PC-9 (cell line): ENCODE results near the gene NVL. TPM values are rescaled to one million over a fixed set of nuclear protein-coding genes. Genes with fewer than 3 reads are reported as not detected.

Experiments used
- BruUV-seq: library from RNA; stranded (reverse); fragments of 400-500 nt; replicated peaks from 2 replicates; lab custom pipeline; 2021; lab: Mats Ljungman, UMichigan
- CTCF ChIA-PET: fragments of 300-600 bp; sonication (Branson Sonifier 250); formaldehyde crosslinking; loops from one replicate; lab custom pipeline; 2022; ENCODE audit warnings: antibody characterized with exemption; lab: Charles Lee
- POLR2A ChIA-PET: fragments of 300-600 bp; sonication (Branson Sonifier 250); formaldehyde crosslinking; loops from one replicate; lab custom pipeline; 2022; ENCODE audit warnings: antibody characterized with exemption; ENCODE audit not compliant: unreplicated experiment; lab: Charles Lee
- DNase-seq, 2 experiments: peaks; one replicate each; pipeline versions ENCODE4 v3.0.0 to v3.0.0-alpha.2; 2015 to 2022; ENCODE audit warnings: mixed read lengths in 1 of 2
- H2AFZ ChIP-seq: fragments of 200-600 bp; sonication (generic); 2 replicates; pipeline ENCODE4 v1.8.1; 2017; ENCODE audit warnings: antibody characterized with exemption
- H3F3A ChIP-seq: fragments of 200-600 bp; sonication (generic); 2 replicates; pipeline ENCODE4 v1.8.1; 2017; ENCODE audit warnings: antibody characterized with exemption, mild to moderate bottlenecking, low read depth; ENCODE audit not compliant: insufficient read depth
- H3K27ac ChIP-seq: fragments of 200-600 bp; sonication (generic); 2 replicates; pipeline ENCODE4 v1.6.1; 2016; ENCODE audit warnings: mixed run types
- H3K27me3 ChIP-seq: fragments of 200-600 bp; sonication (generic); 2 replicates; pipeline ENCODE4 v1.6.1; 2016; ENCODE audit warnings: low read depth, mixed run types; ENCODE audit not compliant: insufficient read depth
- H3K36me3 ChIP-seq: fragments of 200-600 bp; sonication (generic); 2 replicates; pipeline ENCODE4 v1.6.1; 2016; ENCODE audit warnings: low read depth, mixed run types
- H3K4me1 ChIP-seq: fragments of 200-600 bp; sonication (generic); replicated peaks from 2 replicates; pipeline ENCODE4 v1.6.1; 2016; ENCODE audit warnings: mixed run types; ENCODE audit not compliant: insufficient read depth
- H3K4me2 ChIP-seq: fragments of 200-600 bp; sonication (generic); 2 replicates; pipeline ENCODE4 v1.6.1; 2017; ENCODE audit warnings: mixed run types
- H3K4me3 ChIP-seq: fragments of 200-600 bp; sonication (generic); 2 replicates; pipeline ENCODE4 v1.6.1; 2016; ENCODE audit warnings: mixed run types
- H3K79me2 ChIP-seq: fragments of 200-600 bp; sonication (generic); 2 replicates; pipeline ENCODE4 v1.6.1; 2017; ENCODE audit warnings: low read depth, mixed run types
- H3K9me2 ChIP-seq: fragments of 200-600 bp; sonication (generic); 2 replicates; pipeline ENCODE4 v1.8.1; 2017; ENCODE audit warnings: mild to moderate bottlenecking; ENCODE audit not compliant: insufficient read depth
- H3K9me3 ChIP-seq: fragments of 200-600 bp; sonication (generic); 2 replicates; pipeline ENCODE4 v1.8.1; 2016; ENCODE audit warnings: low read depth; ENCODE audit not compliant: insufficient read depth
- H4K20me1 ChIP-seq: fragments of 200-600 bp; sonication (generic); 2 replicates; pipeline ENCODE4 v1.8.1; 2017; ENCODE audit not compliant: insufficient read depth
- EZH2 ChIP-seq: fragments of 200-600 bp; sonication (generic); IDR thresholded peaks from 2 replicates; pipeline ENCODE4 v1.8.0; 2017; ENCODE audit warnings: antibody characterized with exemption, low read depth
- intact Hi-C: fragments of 100-400 bp; cut with micrococcal nuclease; formaldehyde crosslinking; loops from one replicate; pipeline ENCODE4 v1.10.0; 2022; ENCODE audit not compliant: unreplicated experiment
- total RNA-seq: library from RNA; stranded (reverse); gene quantifications from 2 replicates; pipeline ENCODE4 v1.2.3, GENCODE V29; 2021
- TF ChIP-seq, protein P1 (sequence below): fragments of 200-600 bp; sonication (generic); conservative IDR thresholded peaks from 2 replicates; pipeline ENCODE4 v1.6.1; 2017; ENCODE audit warnings: mixed run types, antibody characterized with exemption, mild to moderate bottlenecking, moderate library complexity

The NVL gene
- total RNA-seq, 1 experiment from 2014 or later, result 36.1 TPM

DNA sequence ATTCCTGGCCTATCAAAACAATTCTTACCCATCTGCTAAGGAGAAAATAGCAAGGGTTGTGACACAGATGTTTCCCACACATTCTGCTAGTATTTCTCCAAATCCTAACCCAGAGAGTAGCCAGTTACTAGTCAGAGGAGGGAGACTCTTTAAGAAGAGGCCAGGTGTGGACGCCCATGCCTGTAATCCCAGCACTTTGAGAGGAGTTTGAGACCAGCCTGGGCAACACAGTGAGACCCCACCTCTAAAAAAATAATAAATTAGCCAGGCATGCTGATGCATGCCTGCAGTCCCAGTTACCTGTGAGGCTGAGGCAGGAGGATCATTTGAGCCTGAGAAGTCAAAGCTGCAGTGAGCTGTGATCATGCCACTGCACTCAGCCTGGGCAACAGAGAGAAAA, 28.6 kb downstream of the NVL start:
- POLR2A ChIA-PET, result no interaction called here
- CTCF ChIA-PET, result no interaction called here
- no peaks in the 10 kb centered on the region; the same call in 1 of the 2 replicates for H3K79me2 ChIP-seq
- no peak for DNase-seq
- H3K36me3 ChIP-seq, result peaks cover 53% of the 10 kb centered on the region
- H3K27me3 ChIP-seq, result no peaks in the 10 kb centered on the region
- intact Hi-C loops, result no loop called here
- no peak overlapping the region for H2AFZ ChIP-seq
- peaks cover 30% of the 10 kb centered on the region for H3K4me1 ChIP-seq
- no peak overlapping the region for H3K27ac ChIP-seq
- H4K20me1 ChIP-seq, result no peaks in the 10 kb centered on the region; the same call in 1 of the 2 replicates
- TF ChIP-seq, protein P1, sequence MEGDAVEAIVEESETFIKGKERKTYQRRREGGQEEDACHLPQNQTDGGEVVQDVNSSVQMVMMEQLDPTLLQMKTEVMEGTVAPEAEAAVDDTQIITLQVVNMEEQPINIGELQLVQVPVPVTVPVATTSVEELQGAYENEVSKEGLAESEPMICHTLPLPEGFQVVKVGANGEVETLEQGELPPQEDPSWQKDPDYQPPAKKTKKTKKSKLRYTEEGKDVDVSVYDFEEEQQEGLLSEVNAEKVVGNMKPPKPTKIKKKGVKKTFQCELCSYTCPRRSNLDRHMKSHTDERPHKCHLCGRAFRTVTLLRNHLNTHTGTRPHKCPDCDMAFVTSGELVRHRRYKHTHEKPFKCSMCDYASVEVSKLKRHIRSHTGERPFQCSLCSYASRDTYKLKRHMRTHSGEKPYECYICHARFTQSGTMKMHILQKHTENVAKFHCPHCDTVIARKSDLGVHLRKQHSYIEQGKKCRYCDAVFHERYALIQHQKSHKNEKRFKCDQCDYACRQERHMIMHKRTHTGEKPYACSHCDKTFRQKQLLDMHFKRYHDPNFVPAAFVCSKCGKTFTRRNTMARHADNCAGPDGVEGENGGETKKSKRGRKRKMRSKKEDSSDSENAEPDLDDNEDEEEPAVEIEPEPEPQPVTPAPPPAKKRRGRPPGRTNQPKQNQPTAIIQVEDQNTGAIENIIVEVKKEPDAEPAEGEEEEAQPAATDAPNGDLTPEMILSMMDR, result no peak
- TF ChIP-seq EZH2, result no peak
- H3K9me3 ChIP-seq, result no peaks in the 10 kb centered on the region
- H3F3A ChIP-seq, result peaks cover 45% of the 10 kb centered on the region; the same call in 1 of the 2 replicates
- no peaks in the 10 kb centered on the region for H3K9me2 ChIP-seq
- H3K4me3 ChIP-seq, result no peak overlapping the region
- BruUV-seq, result no TSS peak
- H3K4me2 ChIP-seq, result no peak overlapping the region

DNA sequence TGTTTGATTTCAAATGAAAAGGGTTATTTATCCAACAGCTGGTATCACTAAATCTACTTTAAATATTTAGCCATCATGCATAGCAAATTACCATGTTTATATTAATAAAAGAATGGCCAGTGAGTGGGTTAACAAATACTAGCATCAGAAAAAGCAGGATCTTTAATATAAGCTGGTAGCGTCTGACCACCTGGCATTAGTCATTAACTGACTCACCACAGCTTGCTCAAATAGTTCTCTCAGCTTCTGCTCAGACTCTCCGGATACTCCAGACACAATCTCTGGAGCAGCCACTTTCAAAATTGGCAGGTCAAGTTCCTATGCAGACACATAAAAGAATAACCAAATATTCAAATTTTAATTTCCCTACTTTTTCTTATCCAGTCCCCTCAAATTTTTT, 29.6 kb downstream of the NVL start:
- no peak overlapping the region for H3K4me3 ChIP-seq
- ChIA-PET CTCF (interaction anchor here (1.1 kb wide), 1 partner anchor 622 kb away, joined by 3 read pairs; no protein-coding TSS in a partner anchor), POLR2A (no interaction called here)
- peak; percentile 25 to 80 for DNase-seq
- no peaks in the 10 kb centered on the region for H3K27me3 ChIP-seq
- no TSS peak for BruUV-seq
- H3K79me2 ChIP-seq, result no peaks in the 10 kb centered on the region; the same call in 1 of the 2 replicates
- H3K36me3 ChIP-seq, result peaks cover 52% of the 10 kb centered on the region
- intact Hi-C loops, result no loop called here
- no peaks in the 10 kb centered on the region for H3K9me3 ChIP-seq
- no peaks in the 10 kb centered on the region; the same call in 1 of the 2 replicates for H4K20me1 ChIP-seq
- H3K4me1 ChIP-seq, result peaks cover 24% of the 10 kb centered on the region
- no peak overlapping the region for H3K4me2 ChIP-seq
- H2AFZ ChIP-seq, result no peak overlapping the region
- no peak overlapping the region for H3K27ac ChIP-seq
- no peak for TF ChIP-seq EZH2
- TF ChIP-seq, protein P1, result no peak
- H3F3A ChIP-seq, result peaks cover 36% of the 10 kb centered on the region; the same call in 1 of the 2 replicates
- no peaks in the 10 kb centered on the region for H3K9me2 ChIP-seq

DNA sequence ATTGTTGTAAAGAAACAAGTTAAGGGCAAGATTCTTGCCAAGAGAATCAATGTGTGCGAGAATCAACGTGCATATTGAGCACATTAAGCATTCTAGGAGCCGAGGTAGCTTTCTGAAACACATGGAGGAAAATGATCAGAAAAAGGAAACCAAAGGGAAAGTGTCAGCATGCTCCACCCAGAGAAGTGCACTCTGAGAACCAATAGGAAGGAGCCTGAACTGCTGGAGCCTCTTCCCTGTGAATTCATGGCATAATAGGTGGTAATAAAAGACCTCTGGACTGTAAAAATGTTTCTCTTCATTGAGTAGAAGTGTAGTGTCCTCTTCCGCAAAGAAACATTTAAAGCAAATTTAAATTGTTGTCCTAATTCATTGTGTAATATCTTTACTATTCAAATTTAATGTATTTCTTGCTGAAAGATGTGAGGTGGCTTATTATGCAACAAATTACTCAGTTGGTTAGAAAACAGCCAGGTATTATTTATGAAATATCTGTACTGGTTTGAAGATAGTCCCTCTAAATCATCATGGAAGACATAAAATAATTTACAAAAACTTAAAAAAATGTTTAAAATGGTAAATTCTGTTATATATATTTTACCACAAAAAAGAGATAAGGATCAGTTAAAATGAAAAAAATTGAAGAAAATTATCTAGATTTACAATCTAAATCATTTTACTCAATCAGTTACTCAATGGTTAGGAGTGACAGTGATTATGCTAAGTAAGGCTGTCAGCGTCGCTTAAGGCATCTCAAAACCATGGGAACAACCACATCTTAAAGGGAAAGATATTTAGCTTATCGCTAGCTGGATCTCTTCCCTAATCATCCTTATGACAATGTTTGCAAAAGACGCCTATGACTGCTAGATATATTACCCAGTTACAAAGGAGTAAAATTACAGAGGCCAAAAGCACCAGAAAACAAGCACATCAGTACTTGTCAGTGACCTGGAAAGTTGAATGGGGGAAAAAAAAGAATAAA, 31.3 kb downstream of the NVL start:
- peaks cover 48% of the 10 kb centered on the region for H3K36me3 ChIP-seq
- POLR2A ChIA-PET, result no interaction called here
- H3K4me1 ChIP-seq, result peaks cover 14% of the 10 kb centered on the region
- no peak for DNase-seq
- no TSS peak for BruUV-seq
- no peaks in the 10 kb centered on the region for H3K9me3 ChIP-seq
- no peaks in the 10 kb centered on the region for H3K9me2 ChIP-seq
- no peak overlapping the region for H3K27ac ChIP-seq
- H3F3A ChIP-seq, result peaks cover 22% of the 10 kb centered on the region; the same call in 1 of the 2 replicates
- CTCF ChIA-PET, result no interaction called here
- H3K4me2 ChIP-seq, result no peak overlapping the region
- intact Hi-C loops, result no loop called here
- H4K20me1 ChIP-seq, result no peaks in the 10 kb centered on the region; the same call in 1 of the 2 replicates
- no peaks in the 10 kb centered on the region; the same call in 1 of the 2 replicates for H3K79me2 ChIP-seq
- no peak for TF ChIP-seq EZH2
- TF ChIP-seq, protein P1, result no peak
- H3K4me3 ChIP-seq, result no peak overlapping the region
- no peaks in the 10 kb centered on the region for H3K27me3 ChIP-seq
- H2AFZ ChIP-seq, result no peak overlapping the region
